Measurements from ENCODE around the gene SMCO3. TPM values are rescaled to one million over a fixed set of nuclear protein-coding genes. Genes with fewer than 3 reads are reported as not detected.
A peak's percentile ranks its signal among the peaks of the same experiment; 100 is the strongest.

Gene SMCO3
- total RNA-seq, 1 experiment from 2014 or later: not detected

DNA sequence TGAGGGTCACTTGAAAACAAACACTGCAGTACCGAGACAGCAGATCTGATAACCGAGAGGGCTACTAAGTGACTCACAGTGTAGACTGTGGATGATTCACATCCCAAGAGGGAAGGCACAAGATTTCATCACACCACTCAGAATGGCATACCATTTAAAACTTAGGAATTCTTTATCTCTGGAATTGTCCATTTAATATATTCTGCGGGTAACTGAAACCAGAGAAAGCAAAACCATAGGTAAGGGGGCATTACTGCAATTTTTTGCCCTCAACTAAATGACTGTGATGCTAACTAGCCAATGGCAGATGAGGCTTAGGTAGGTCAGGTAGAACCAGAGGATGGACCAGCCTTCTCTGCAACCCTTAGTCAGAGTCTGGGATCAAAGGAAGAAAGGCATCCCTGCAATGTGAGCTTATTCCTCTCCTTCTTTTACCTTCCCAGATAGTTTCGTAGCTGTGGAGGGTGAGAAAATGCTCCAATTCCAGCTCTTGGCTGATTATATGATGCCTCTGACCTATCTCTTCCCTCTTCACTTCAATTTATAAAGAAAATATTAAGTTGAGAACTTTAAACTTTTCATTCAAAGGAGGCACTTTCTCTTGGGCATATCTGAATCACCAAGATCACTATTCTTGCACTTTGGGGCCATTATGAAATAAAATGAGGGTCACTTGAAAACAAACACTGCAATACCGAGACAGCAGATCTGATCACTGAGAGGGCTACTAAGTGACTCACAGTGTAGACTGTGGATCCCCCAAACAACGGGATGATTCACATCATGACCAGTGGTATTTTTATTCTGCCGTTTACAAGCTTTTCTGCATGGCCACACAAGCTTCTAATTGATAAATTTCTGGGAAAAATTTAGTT, 22.6 kb upstream of the SMCO3 start:
- peak overlapping the region; percentile 71 for H3K4me2 ChIP-seq (ENCODE audit: low read length)
- H2AFZ ChIP-seq (ENCODE audit: low read length): no peak overlapping the region; the same call in 1 of the 2 replicates
- ChIA-PET CTCF (no interaction called here), POLR2A (ENCODE audit: unreplicated experiment) (no interaction called here)
- no peaks in the 10 kb centered on the region for H3K9me3 ChIP-seq (ENCODE audit: low read length)
- H3K9me2 ChIP-seq (replicated peaks; ENCODE audit: low read length): no peaks in the 10 kb centered on the region
- peak overlapping the region; percentile 39; the same call in 1 of the 2 replicates for H3K4me3 ChIP-seq (ENCODE audit: low read length)
- 0 out of 2 replicates have a peak overlapping the region, but pooled peaks have one; percentile 9 for H3K9ac ChIP-seq (ENCODE audit: low read length)
- peaks cover 28% of the 10 kb centered on the region for H3K4me1 ChIP-seq (ENCODE audit: insufficient read depth, low read length)
- no peaks in the 10 kb centered on the region for H3K79me2 ChIP-seq (ENCODE audit: low read length)
- DNase-seq (peak; percentile 79), ATAC-seq (peak; percentile 97)
- H3K27ac ChIP-seq (ENCODE audit: low read length): peak overlapping the region; percentile 84
- intact Hi-C loops (cut with micrococcal nuclease): no loop called here
- H3F3A ChIP-seq (ENCODE audit: low read length, unreplicated experiment): peaks cover 5% of the 10 kb centered on the region
- H3K27me3 ChIP-seq (ENCODE audit: low read length): no peaks in the 10 kb centered on the region
- no peaks in the 10 kb centered on the region for H3K36me3 ChIP-seq (ENCODE audit: low read depth, low read length)
- no TSS peak for BruUV-seq (replicated peaks)
- TF ChIP-seq EZH2 (IDR thresholded peaks at IDR 0.05; ENCODE audit: low read length, unreplicated experiment): no peak
- TF ChIP-seq, protein P1, sequence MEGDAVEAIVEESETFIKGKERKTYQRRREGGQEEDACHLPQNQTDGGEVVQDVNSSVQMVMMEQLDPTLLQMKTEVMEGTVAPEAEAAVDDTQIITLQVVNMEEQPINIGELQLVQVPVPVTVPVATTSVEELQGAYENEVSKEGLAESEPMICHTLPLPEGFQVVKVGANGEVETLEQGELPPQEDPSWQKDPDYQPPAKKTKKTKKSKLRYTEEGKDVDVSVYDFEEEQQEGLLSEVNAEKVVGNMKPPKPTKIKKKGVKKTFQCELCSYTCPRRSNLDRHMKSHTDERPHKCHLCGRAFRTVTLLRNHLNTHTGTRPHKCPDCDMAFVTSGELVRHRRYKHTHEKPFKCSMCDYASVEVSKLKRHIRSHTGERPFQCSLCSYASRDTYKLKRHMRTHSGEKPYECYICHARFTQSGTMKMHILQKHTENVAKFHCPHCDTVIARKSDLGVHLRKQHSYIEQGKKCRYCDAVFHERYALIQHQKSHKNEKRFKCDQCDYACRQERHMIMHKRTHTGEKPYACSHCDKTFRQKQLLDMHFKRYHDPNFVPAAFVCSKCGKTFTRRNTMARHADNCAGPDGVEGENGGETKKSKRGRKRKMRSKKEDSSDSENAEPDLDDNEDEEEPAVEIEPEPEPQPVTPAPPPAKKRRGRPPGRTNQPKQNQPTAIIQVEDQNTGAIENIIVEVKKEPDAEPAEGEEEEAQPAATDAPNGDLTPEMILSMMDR (conservative IDR thresholded peaks at IDR 0.05; ENCODE audit: low read depth, low read length): no peak
- TF ChIP-seq EZH2phosphoT487 (IDR thresholded peaks at IDR 0.05; ENCODE audit: borderline replicate concordance, low read length): no peak
- H4K20me1 ChIP-seq (ENCODE audit: low read length): no peaks in the 10 kb centered on the region

- no peak overlapping the region for H3K27ac ChIP-seq (ENCODE audit: low read length)
- no peaks in the 10 kb centered on the region for H3K36me3 ChIP-seq (ENCODE audit: low read depth, low read length)
- BruUV-seq (replicated peaks): no TSS peak
- H3K27me3 ChIP-seq (ENCODE audit: low read length): no peaks in the 10 kb centered on the region
- no peaks in the 10 kb centered on the region for H3K79me2 ChIP-seq (ENCODE audit: low read length)
- H3K9me2 ChIP-seq (replicated peaks; ENCODE audit: low read length): no peaks in the 10 kb centered on the region
- H3K4me1 ChIP-seq (ENCODE audit: insufficient read depth, low read length): peaks cover 24% of the 10 kb centered on the region
- DNase-seq (no peak), ATAC-seq (no peak)
- H4K20me1 ChIP-seq (ENCODE audit: low read length): no peaks in the 10 kb centered on the region
- H2AFZ ChIP-seq (ENCODE audit: low read length): no peak overlapping the region
- H3K9ac ChIP-seq (ENCODE audit: low read length): no peak overlapping the region
- TF ChIP-seq EZH2phosphoT487 (IDR thresholded peaks at IDR 0.05; ENCODE audit: borderline replicate concordance, low read length) (no peak), EZH2 (IDR thresholded peaks at IDR 0.05; ENCODE audit: low read length, unreplicated experiment) (no peak)
- TF ChIP-seq, protein P1 (conservative IDR thresholded peaks at IDR 0.05; ENCODE audit: low read depth, low read length): no peak
- H3K4me2 ChIP-seq (ENCODE audit: low read length): no peak overlapping the region
- ChIA-PET POLR2A (ENCODE audit: unreplicated experiment) (no interaction called here), CTCF (no interaction called here)
- no peaks in the 10 kb centered on the region for H3K9me3 ChIP-seq (ENCODE audit: low read length)
- H3K4me3 ChIP-seq (ENCODE audit: low read length): no peak overlapping the region
- intact Hi-C loops (cut with micrococcal nuclease): no loop called here
- peaks cover 5% of the 10 kb centered on the region for H3F3A ChIP-seq (ENCODE audit: low read length, unreplicated experiment)
These were observed 20.5 kb upstream of the SMCO3 start for GRCh38 chr12:14834509-14834908.

DNA sequence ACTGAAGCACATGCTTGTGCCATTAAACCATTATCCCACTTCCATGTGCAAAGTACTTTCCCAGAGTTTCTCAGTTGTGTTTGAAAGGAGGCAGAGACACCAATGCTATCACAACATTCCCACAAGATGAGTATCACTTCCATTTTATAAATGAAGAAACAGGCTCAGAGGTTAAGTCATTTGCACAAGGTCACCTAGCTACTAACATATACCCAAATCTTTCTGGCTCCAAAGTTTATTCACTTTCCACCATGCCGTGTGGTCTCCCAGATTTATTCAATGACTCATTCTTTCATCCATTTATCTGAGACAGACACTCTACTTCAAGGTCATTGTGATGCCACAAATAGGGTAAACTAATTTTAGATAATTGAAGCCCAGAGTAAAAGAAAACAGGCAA, 20.0 kb upstream of the SMCO3 start:
- no peak overlapping the region for H3K27ac ChIP-seq (ENCODE audit: low read length)
- no peaks in the 10 kb centered on the region for H3K36me3 ChIP-seq (ENCODE audit: low read depth, low read length)
- DNase-seq (no peak), ATAC-seq (no peak)
- TF ChIP-seq EZH2 (IDR thresholded peaks at IDR 0.05; ENCODE audit: low read length, unreplicated experiment): no peak
- no peaks in the 10 kb centered on the region for H3K9me3 ChIP-seq (ENCODE audit: low read length)
- no TSS peak for BruUV-seq (replicated peaks)
- H3K4me3 ChIP-seq (ENCODE audit: low read length): no peak overlapping the region
- CTCF ChIA-PET: no interaction called here
- H3K4me2 ChIP-seq (ENCODE audit: low read length): no peak overlapping the region
- POLR2A ChIA-PET (ENCODE audit: unreplicated experiment): no interaction called here
- no peaks in the 10 kb centered on the region for H3K27me3 ChIP-seq (ENCODE audit: low read length)
- H3K79me2 ChIP-seq (ENCODE audit: low read length): no peaks in the 10 kb centered on the region
- no peak overlapping the region for H2AFZ ChIP-seq (ENCODE audit: low read length)
- peaks cover 5% of the 10 kb centered on the region for H3F3A ChIP-seq (ENCODE audit: low read length, unreplicated experiment)
- no peak overlapping the region for H3K9ac ChIP-seq (ENCODE audit: low read length)
- intact Hi-C loops (cut with micrococcal nuclease): no loop called here
- H3K9me2 ChIP-seq (replicated peaks; ENCODE audit: low read length): no peaks in the 10 kb centered on the region
- no peaks in the 10 kb centered on the region for H4K20me1 ChIP-seq (ENCODE audit: low read length)
- peaks cover 24% of the 10 kb centered on the region for H3K4me1 ChIP-seq (ENCODE audit: insufficient read depth, low read length)
